D721Med (cell line): ENCODE results near the gene PIEZO1.

Source experiments
- DNase-seq: peaks from one replicate; pipeline ENCODE4 v3.0.0; 2011; ENCODE audit warnings: low spot score; ENCODE audit not compliant: insufficient read length
- FAIRE-seq: peaks from 2 replicates; lab custom pipeline; 2011; peaks lifted over from hg19 to GRCh38; lab: Jason Lieb, UNC
- TF ChIP-seq, protein P1 (sequence below): IDR thresholded peaks from 2 replicates; pipeline ENCODE4 v1.5.1; 2012; ENCODE audit warnings: mild to moderate bottlenecking, control low read depth; ENCODE audit not compliant: insufficient read depth; ENCODE audit errors: missing control alignments

Gene PIEZO1

DNA sequence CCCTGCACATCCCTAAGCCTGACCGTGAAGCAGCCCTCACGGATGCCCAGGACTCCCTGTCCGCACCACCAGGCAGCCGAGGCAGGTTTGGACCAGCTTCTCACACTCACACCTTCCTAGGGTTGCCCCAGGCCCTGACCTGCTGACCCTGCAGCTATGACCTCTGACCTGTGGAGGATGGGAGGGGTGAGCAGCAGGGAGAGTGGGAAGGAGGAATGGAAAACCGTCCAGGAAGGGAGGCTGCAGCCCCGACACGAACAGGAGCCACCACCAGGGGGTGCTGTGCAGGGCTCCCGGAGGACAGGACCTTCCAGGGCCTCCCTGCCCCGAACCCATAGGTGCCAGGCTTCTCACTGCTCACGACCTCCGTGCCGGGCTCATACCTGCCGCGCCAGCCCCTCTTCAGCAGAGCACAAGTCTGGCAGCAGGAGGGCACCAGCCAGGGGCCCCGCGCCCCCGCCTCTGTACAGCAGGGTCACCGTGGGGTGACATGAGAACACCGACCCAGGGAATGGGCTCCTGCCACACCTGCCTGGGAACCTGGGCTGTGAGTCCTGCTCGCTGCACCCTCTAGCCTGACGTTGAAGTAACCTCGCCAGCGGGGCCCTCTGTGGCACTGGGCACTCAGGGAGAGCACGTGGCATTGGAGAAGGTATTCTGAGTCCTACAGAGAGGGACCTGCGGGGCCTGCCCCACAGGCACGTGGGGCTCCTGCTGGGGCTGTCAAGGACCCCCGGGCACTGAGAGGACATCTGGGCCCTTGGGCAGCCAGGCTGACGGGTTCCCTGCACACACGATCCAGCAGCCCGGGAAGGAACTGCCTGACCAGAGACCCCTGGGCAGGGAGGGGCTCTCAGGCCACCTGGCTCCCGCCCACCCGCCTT, 41.1 kb downstream of the PIEZO1 start:
- TF ChIP-seq, protein P1, sequence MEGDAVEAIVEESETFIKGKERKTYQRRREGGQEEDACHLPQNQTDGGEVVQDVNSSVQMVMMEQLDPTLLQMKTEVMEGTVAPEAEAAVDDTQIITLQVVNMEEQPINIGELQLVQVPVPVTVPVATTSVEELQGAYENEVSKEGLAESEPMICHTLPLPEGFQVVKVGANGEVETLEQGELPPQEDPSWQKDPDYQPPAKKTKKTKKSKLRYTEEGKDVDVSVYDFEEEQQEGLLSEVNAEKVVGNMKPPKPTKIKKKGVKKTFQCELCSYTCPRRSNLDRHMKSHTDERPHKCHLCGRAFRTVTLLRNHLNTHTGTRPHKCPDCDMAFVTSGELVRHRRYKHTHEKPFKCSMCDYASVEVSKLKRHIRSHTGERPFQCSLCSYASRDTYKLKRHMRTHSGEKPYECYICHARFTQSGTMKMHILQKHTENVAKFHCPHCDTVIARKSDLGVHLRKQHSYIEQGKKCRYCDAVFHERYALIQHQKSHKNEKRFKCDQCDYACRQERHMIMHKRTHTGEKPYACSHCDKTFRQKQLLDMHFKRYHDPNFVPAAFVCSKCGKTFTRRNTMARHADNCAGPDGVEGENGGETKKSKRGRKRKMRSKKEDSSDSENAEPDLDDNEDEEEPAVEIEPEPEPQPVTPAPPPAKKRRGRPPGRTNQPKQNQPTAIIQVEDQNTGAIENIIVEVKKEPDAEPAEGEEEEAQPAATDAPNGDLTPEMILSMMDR = peak; percentile 74
- FAIRE-seq (no peak), DNase-seq (peak; percentile 70)

GRCh38 chr16:88742896-88743605, 42.0 kb downstream of the PIEZO1 start:
- FAIRE-seq = no peak
- TF ChIP-seq, protein P1 = no peak
- DNase-seq = no peak

GRCh38 chr16:88741368-88741767, 43.7 kb downstream of the PIEZO1 start:
- FAIRE-seq = no peak
- TF ChIP-seq, protein P1 = no peak
- no peak for DNase-seq

- DNase-seq (no peak), FAIRE-seq (no peak)
- TF ChIP-seq, protein P1 = no peak
Measured at GRCh38 chr16:88740727-88741055, 44.3 kb downstream of the PIEZO1 start.

GRCh38 chr16:88739977-88740726, 44.9 kb downstream of the PIEZO1 start:
- FAIRE-seq = no peak
- TF ChIP-seq, protein P1 = no peak
- no peak for DNase-seq

GRCh38 chr16:88739139-88739976, 45.7 kb downstream of the PIEZO1 start:
- FAIRE-seq = no peak

More at GRCh38 chr16:88739139-88739976, 45.7 kb downstream of the PIEZO1 start:
- TF ChIP-seq, protein P1 = no peak
- no peak for DNase-seq
